ENCODE data around the gene HEPACAM.

The HEPACAM gene

DNA sequence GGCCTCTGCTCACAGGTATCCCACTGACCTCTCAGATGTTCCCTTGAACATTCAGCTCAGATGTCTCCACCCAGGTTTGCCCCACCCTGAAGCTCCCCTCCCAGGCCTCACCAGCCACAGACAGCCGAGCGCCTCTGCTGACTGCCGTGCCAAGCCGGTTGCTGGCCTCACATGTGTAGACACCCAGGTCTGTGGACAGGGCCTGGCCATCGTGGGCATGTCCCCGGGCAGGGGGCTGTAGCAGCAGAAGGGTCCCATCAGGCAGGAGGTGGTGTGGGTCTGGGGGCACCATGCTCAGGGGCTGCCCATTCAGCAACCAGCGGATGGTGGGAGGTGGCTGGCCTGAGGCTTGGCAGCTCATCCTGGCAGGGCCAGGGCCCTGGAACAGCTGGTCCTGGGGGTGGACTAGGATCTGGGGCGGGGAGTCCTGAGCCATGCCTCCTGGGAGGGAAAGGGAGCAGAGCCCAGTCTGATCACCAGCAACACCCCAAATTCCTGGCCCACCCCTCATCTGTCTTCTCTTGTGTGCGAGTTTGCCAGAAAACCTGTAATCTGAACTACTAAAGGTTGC lies 38.9 kb downstream of the HEPACAM start:
- DNase-seq (ENCODE audit: insufficient read length) (no peak), FAIRE-seq (no peak)
- TF ChIP-seq POLR2AphosphoS5 (IDR thresholded peaks at IDR 0.05; ENCODE audit: low read depth, low read length): no peak
- no peak for TF ChIP-seq POLR2A (IDR thresholded peaks at IDR 0.05; ENCODE audit: low read depth, low read length)
- no peak for TF ChIP-seq TAF1 (IDR thresholded peaks at IDR 0.05; ENCODE audit: borderline replicate concordance, low read depth, low read length)

DNA sequence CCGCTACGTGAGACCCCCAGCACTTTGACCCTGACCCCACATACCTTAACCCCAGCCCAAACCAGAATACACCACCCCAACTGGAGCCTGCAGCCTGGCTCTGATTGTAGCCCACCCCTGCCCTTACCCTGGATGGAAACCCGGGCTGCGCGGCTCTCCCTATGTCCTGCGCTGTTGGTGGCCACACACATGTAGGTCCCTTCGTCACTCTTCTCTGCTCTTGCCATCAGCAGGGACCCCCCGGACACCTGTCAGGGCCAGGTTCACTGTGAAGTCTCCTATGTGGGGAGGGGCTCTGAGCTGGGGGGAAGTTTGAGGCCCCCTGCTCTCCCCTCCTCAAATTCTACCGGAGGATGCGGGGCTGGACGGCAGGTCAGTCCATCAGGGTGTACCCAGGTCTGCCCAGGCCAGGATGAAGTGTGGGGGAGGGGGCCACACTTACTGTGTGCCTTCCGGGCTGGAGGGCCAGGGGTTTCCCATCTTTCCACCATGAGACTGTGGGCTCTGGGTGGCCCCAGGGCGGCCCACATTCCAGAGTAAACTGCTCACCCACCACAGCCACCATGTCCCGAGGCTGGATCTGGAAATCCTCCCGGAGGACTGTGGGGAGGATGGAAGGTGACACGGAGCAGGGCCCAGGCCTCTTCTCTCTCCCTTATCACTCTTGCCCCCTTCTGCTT lies 39.6 kb downstream of the HEPACAM start:
- FAIRE-seq (no peak), DNase-seq (ENCODE audit: insufficient read length) (no peak)

DNA sequence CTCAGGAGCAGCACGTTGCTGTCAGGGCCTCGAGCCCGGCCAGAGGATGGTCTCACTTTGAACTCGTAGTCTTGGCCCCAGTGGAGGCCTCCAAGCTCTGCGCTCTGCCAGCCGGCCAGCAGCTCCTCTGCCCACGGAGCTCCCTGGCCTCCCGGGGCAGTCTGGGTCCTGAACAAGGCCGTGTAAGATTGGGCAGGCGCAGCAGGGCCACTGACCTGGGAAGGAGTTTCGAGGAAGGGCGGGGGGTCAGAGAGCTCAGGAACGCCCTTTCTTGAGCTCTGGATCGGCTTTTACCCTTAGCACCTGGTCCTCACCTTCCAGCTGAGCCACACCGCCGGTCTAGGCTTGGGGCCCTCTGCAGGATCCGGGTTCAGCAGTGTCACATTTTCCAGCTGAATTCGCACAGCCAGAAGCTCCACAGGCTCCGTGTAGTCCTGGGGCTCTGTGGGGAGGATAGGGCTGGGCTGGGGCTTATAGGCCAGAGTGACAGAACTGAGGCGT lies 40.3 kb downstream of the HEPACAM start:
- TF ChIP-seq TAF1 (IDR thresholded peaks at IDR 0.05; ENCODE audit: borderline replicate concordance, low read depth, low read length) (no peak), POLR2AphosphoS5 (IDR thresholded peaks at IDR 0.05; ENCODE audit: low read depth, low read length) (no peak), POLR2A (IDR thresholded peaks at IDR 0.05; ENCODE audit: low read depth, low read length) (no peak)
- no peak for DNase-seq (ENCODE audit: insufficient read length)
- no peak for FAIRE-seq

More for the DNA sequence above, 39.6 kb downstream of the HEPACAM start:
- TF ChIP-seq POLR2AphosphoS5 (IDR thresholded peaks at IDR 0.05; ENCODE audit: low read depth, low read length) (no peak), TAF1 (IDR thresholded peaks at IDR 0.05; ENCODE audit: borderline replicate concordance, low read depth, low read length) (no peak), POLR2A (IDR thresholded peaks at IDR 0.05; ENCODE audit: low read depth, low read length) (no peak)

DNA sequence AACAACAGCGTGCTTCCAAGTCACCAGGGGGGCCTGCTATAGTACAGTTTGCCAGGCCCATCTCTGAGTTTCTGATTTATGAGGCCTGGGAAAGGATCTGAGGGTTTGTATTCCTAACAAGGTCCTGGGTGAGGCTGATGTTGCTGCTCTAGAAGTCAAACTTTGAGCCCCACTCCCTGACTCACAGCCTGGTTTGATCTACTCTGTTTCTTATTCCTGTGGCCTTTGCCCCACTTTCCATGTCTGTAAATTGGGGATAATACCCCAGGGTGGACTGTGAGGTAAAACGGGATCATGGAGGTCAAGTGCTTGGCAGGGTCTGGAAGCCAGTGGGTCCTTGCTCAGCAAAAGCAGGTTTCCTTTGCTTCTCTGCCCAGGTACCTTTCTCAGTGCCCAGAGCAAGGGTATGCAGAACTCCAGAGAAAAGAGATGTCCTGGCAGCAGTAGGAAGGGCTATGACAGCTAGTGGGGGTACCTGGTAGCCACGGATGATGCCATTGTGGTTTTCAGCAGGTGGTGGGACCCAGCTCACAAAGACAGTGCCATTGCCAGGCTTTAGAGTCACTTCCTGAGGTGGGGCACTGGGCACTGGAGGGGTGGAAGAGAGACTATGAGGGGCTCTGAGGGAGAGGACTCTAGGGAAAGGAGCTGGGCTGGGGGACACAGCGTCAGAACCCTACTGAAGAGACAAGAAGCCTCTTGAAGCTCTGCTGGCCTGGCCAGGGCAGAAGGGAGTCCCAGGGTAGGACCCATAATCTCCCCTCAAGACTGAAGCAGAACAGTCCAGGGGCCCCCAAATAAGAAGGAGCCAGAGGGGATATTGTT lies 41.0 kb downstream of the HEPACAM start:
- DNase-seq (ENCODE audit: insufficient read length): no peak
- no peak for TF ChIP-seq POLR2AphosphoS5 (IDR thresholded peaks at IDR 0.05; ENCODE audit: low read depth, low read length)
- TF ChIP-seq TAF1 (IDR thresholded peaks at IDR 0.05; ENCODE audit: borderline replicate concordance, low read depth, low read length): no peak
- no peak for TF ChIP-seq POLR2A (IDR thresholded peaks at IDR 0.05; ENCODE audit: low read depth, low read length)
- FAIRE-seq: no peak

DNA sequence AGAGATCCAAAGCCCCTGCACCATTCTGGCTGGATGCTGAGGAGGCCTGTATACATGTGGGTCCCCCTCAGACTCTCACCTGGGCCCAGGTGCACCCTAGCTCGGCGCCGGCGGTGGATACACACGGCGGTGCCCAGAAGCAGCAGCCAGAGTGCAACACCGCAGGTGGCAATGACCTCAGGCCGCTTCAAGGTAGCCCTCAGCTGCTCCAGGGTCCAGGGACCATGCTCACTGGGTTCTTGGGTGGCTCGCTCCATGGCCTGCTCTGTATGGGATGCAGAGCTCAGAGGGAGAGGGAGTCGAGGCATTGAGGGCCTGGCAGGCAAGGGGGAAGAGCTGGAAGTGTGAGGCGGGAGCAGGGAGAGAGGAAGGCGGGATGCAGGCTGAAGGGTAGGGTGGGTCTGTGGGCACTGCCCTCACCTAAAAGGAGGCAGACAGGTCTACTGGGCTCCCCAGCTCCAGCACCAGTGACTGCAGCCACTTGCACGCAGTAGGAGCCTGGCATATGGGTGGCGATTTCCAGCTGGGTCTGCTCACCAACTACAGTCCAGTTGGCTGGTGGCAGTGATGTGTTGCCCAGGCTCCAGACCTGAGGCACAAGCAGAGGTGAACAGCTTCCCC lies 42.0 kb downstream of the HEPACAM start:
- no peak for TF ChIP-seq POLR2A (IDR thresholded peaks at IDR 0.05; ENCODE audit: low read depth, low read length)
- FAIRE-seq (no peak), DNase-seq (ENCODE audit: insufficient read length) (no peak)

DNA sequence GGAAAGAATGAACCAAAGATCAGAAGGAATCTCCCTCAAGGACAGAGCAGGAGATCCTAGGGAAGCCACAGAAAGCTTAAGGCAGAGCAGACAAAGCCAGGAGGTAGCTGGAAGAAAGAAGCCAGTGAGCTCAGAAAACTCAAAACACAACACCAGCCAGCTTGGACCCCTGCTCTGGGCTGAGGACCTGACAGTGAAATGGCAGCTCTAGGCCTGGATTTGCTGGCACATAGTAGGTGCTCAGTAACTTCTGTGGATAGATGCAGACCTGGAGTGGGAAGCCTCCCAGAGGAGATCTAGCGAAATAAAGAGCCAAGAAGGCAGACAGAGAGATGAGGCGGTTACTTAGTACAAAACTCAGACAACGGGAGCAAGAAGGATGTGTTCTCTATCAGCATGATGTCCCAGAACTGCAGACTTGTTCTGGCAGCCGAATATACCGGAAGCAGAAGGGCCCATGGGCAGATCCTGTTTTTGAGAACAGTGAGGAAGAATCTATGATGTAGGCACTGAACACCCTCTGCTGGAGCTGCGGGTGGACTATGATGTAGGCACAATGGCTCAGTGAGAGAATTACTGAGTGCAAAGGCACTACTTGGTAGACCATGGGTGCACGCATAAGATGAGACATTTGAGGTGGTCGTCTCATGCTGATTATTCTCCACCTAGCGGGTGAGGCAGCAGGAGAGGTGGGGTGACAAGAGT lies 42.9 kb downstream of the HEPACAM start:
- FAIRE-seq (no peak), DNase-seq (ENCODE audit: insufficient read length) (no peak)
- TF ChIP-seq TAF1 (IDR thresholded peaks at IDR 0.05; ENCODE audit: borderline replicate concordance, low read depth, low read length) (no peak), POLR2AphosphoS5 (IDR thresholded peaks at IDR 0.05; ENCODE audit: low read depth, low read length) (no peak), POLR2A (IDR thresholded peaks at IDR 0.05; ENCODE audit: low read depth, low read length) (no peak)

DNA sequence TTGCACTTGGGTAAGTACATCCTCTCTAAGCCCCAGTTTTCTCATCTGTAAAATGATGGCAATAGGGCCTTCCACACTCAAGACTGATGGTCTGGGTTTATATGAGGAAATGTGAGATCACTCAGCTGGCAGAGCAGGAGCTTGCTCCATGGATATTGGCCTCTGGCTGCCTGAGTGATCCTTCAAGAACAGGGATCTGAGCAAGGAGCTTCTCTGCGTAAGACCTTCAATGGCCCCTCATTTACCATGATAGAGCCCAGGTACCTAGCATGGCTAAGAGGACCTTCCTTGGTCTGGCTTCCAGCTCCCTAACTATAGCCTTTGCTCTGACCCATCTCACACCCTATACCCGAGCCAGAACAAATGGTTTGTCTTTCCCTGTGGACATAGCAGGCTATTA lies 43.7 kb downstream of the HEPACAM start:
- no peak for DNase-seq (ENCODE audit: insufficient read length)
- TF ChIP-seq POLR2AphosphoS5 (IDR thresholded peaks at IDR 0.05; ENCODE audit: low read depth, low read length) (no peak), TAF1 (IDR thresholded peaks at IDR 0.05; ENCODE audit: borderline replicate concordance, low read depth, low read length) (no peak), POLR2A (IDR thresholded peaks at IDR 0.05; ENCODE audit: low read depth, low read length) (no peak)
- FAIRE-seq: no peak

DNA sequence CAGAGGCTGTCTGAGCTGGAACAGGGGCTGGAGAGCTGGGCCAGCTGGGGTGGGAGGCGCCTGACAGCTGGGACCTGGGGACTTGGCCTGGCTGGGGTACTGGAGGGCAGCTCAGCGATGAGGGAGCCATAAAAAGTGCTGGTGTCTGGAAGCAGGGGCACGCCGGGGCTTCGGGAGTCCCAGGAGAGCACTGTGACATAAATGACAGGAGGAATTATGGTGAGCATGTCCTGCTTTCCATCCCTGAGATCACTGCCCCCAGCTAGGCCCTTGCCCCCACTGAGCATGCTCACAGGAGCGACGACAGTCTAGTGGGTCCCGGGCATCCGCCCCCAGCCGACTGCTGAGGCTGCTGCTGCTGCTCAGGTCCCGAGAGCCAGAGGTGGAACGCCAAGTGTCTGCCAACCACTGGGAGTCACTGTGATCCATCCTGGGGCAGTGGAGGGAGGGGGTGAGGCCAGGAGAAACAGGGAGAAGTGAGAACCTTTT lies 44.4 kb downstream of the HEPACAM start:
- FAIRE-seq: no peak
- no peak for DNase-seq (ENCODE audit: insufficient read length)
- TF ChIP-seq POLR2A (IDR thresholded peaks at IDR 0.05; ENCODE audit: low read depth, low read length) (no peak), POLR2AphosphoS5 (IDR thresholded peaks at IDR 0.05; ENCODE audit: low read depth, low read length) (no peak), TAF1 (IDR thresholded peaks at IDR 0.05; ENCODE audit: borderline replicate concordance, low read depth, low read length) (no peak)

DNA sequence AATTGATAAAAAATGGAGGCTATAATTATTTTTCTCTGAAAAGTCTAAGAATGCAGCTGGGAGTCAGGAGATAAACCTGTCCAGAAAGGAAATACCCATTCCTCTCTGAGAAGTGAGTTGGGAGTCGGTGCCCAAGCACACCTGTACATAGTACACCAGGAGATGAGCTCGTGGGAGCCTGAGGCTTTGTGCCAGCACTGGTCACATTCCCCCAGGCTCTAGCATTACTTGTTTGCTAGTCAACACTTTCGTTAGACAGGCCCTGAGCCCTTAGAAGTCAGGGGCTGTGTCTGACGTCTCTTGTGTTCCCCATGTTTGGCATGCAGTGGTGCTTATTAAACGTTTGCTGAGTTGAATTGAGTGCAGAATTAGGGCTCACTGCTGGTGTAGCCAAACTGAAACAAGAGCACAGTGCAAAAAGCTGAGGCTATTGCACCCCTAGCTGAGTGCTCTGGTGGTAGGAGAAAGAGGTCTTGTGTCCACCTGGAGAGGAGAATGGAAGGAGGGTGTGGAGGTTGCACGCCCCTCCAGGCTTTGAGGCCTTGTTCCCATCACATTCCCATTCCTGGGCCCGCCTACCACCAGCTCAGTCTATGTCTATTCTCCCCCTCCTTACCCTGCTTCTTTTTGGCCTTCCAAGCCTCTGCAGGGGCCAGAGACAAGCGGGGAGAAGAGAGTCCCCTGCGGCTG lies 45.0 kb downstream of the HEPACAM start:
- DNase-seq (ENCODE audit: insufficient read length) (no peak), FAIRE-seq (no peak)
- TF ChIP-seq POLR2AphosphoS5 (IDR thresholded peaks at IDR 0.05; ENCODE audit: low read depth, low read length) (no peak), TAF1 (IDR thresholded peaks at IDR 0.05; ENCODE audit: borderline replicate concordance, low read depth, low read length) (no peak), POLR2A (IDR thresholded peaks at IDR 0.05; ENCODE audit: low read depth, low read length) (no peak)

DNA sequence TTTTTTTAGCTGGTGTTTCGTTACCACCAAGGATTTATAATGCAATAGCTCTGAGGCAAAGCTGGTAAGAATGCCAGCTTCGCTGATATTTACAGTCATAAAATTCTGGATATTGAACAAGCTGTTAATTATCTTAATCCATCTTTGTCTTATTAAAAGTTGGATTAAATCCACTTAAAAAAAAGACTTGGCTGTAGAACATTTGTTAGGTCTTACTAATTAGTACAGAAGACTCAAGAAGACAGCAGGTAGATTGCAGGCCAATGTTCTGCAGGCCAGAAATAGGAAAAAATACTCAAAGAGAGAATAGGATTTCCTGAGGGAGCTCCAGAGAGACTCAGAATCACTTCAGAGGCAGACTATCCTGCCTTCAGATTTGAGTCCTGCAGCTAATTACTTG lies 45.7 kb downstream of the HEPACAM start:
- FAIRE-seq (no peak), DNase-seq (ENCODE audit: insufficient read length) (no peak)
- no peak for TF ChIP-seq POLR2A (IDR thresholded peaks at IDR 0.05; ENCODE audit: low read depth, low read length)
- TF ChIP-seq POLR2AphosphoS5 (IDR thresholded peaks at IDR 0.05; ENCODE audit: low read depth, low read length): no peak
- no peak for TF ChIP-seq TAF1 (IDR thresholded peaks at IDR 0.05; ENCODE audit: borderline replicate concordance, low read depth, low read length)

Data from GM12892 (cell line).